Measurements from ENCODE around the gene ZC3H4. TPM values are rescaled to one million over a fixed set of nuclear protein-coding genes. Genes with fewer than 3 reads are reported as not detected.
A peak's percentile ranks its signal among the peaks of the same experiment; 100 is the strongest.
"Not testable (repeated sequence)": the region's sequence is repeated elsewhere in the genome, so short reads cannot be mapped to it uniquely, and the experiment has no call there.

Gene ZC3H4
- total RNA-seq, 1 donor from 2014 or later: 47.5 TPM

- Histone ChIP-seq H3K27ac (no peak overlapping the region), H3K36me3 (peaks cover 94% of the 10 kb centered on the region), H3K4me3 (no peak overlapping the region), H3K27me3 (no peaks in the 10 kb centered on the region), H3K4me1 (peaks cover 4% of the 10 kb centered on the region), H3K9me3 (no peaks in the 10 kb centered on the region)
- no peak for ATAC-seq
- no peak for DNase-seq
- intact Hi-C loops (cut with DNase I): no loop called here
- no peak for TF ChIP-seq CTCF (IDR thresholded peaks at IDR 0.05)
Observed at GRCh38 chr19:47082493-47082892, 31.1 kb downstream of the ZC3H4 start.

GRCh38 chr19:47081095-47081494, 32.5 kb downstream of the ZC3H4 start:
- intact Hi-C loops (cut with DNase I): no loop called here
- Histone ChIP-seq H3K4me3 (no peak overlapping the region), H3K36me3 (peaks cover 94% of the 10 kb centered on the region)

GRCh38 chr19:47078351-47078750, 35.2 kb downstream of the ZC3H4 start:
- ATAC-seq: not testable (repeated sequence)
- intact Hi-C loops (cut with DNase I): loop anchor here (5.0 kb wide), 1 partner anchor 44 kb away; no protein-coding TSS in a partner anchor
- H3K36me3 ChIP-seq: peaks cover 85% of the 10 kb centered on the region

More at GRCh38 chr19:47081095-47081494, 32.5 kb downstream of the ZC3H4 start:
- Histone ChIP-seq H3K4me1 (peaks cover 4% of the 10 kb centered on the region), H3K27ac (no peak overlapping the region), H3K9me3 (no peaks in the 10 kb centered on the region), H3K27me3 (no peaks in the 10 kb centered on the region)
- ATAC-seq (no peak), DNase-seq (no peak)
- TF ChIP-seq CTCF (IDR thresholded peaks at IDR 0.05): no peak

GRCh38 chr19:47075941-47076340, 37.6 kb downstream of the ZC3H4 start:
- Histone ChIP-seq H3K9me3 (no peaks in the 10 kb centered on the region), H3K36me3 (peaks cover 84% of the 10 kb centered on the region), H3K4me1 (peaks cover 10% of the 10 kb centered on the region), H3K4me3 (no peak overlapping the region), H3K27ac (no peak overlapping the region), H3K27me3 (no peaks in the 10 kb centered on the region)
- intact Hi-C loops (cut with DNase I): loop anchor here (5.0 kb wide), 1 partner anchor 46 kb away; no protein-coding TSS in a partner anchor
- no peak for TF ChIP-seq CTCF (IDR thresholded peaks at IDR 0.05)
- ATAC-seq (no peak), DNase-seq (no peak)

More at GRCh38 chr19:47078351-47078750, 35.2 kb downstream of the ZC3H4 start:
- H3K4me1 ChIP-seq, H3K27ac ChIP-seq, DNase-seq, H3K4me3 ChIP-seq, H3K9me3 ChIP-seq, H3K27me3 ChIP-seq: not testable (repeated sequence)

- DNase-seq: no peak
- intact Hi-C loops (cut with DNase I): loop anchor here (5.0 kb wide), 1 partner anchor 47 kb away; no protein-coding TSS in a partner anchor
- peak; percentile 62 for ATAC-seq
- Histone ChIP-seq H3K27me3 (no peaks in the 10 kb centered on the region), H3K36me3 (peaks cover 84% of the 10 kb centered on the region), H3K4me1 (peaks cover 10% of the 10 kb centered on the region), H3K27ac (no peak overlapping the region), H3K4me3 (no peak overlapping the region), H3K9me3 (no peaks in the 10 kb centered on the region)
- TF ChIP-seq CTCF (IDR thresholded peaks at IDR 0.05): no peak
Observed at GRCh38 chr19:47075179-47075810, 38.3 kb downstream of the ZC3H4 start.

- ATAC-seq (no peak), DNase-seq (no peak)
- Histone ChIP-seq H3K27me3 (no peaks in the 10 kb centered on the region), H3K4me3 (no peak overlapping the region), H3K27ac (no peak overlapping the region), H3K9me3 (no peaks in the 10 kb centered on the region), H3K36me3 (peaks cover 84% of the 10 kb centered on the region), H3K4me1 (peaks cover 8% of the 10 kb centered on the region)
- no peak for TF ChIP-seq CTCF (IDR thresholded peaks at IDR 0.05)
- intact Hi-C loops (cut with DNase I): loop anchor here (5.0 kb wide), 1 partner anchor 48 kb away; no protein-coding TSS in a partner anchor
Observed at GRCh38 chr19:47074621-47075020, 39.0 kb downstream of the ZC3H4 start.

Data from upper lobe of right lung (tissue), 1 donor.